Measurements from ENCODE around the gene OR52W1. TPM values are rescaled to one million over a fixed set of nuclear protein-coding genes. Genes with fewer than 3 reads are reported as not detected.

Gene OR52W1
- total RNA-seq, 1 donor from 2014 or later, result not detected

GRCh38 chr11:6225024-6225423 lies 26.0 kb downstream of the OR52W1 start:
- H3K27ac Mint-ChIP-seq, result no peak overlapping the region
- DNase-seq (ENCODE audit: low spot score), result no peak

GRCh38 chr11:6225896-6226295 lies 26.9 kb downstream of the OR52W1 start:
- H3K27ac Mint-ChIP-seq, result no peak overlapping the region
- intact Hi-C loops (cut with micrococcal nuclease), result no loop called here
- peaks cover 23% of the 10 kb centered on the region for H3K4me1 Mint-ChIP-seq (ENCODE audit: low read depth)
- no peak overlapping the region for H3K4me3 Mint-ChIP-seq (ENCODE audit: low read depth)
- H3K27me3 Mint-ChIP-seq (ENCODE audit: low read depth), result no peaks in the 10 kb centered on the region
- DNase-seq (ENCODE audit: low spot score), result no peak
- peaks cover 23% of the 10 kb centered on the region for H3K36me3 Mint-ChIP-seq (ENCODE audit: low read depth)
- H3K9me3 Mint-ChIP-seq, result no peaks in the 10 kb centered on the region

More at GRCh38 chr11:6225024-6225423, 26.0 kb downstream of the OR52W1 start:
- Mint-ChIP-seq H3K9me3 (no peaks in the 10 kb centered on the region), H3K27me3 (ENCODE audit: low read depth) (no peaks in the 10 kb centered on the region), H3K4me3 (ENCODE audit: low read depth) (no peak overlapping the region), H3K36me3 (ENCODE audit: low read depth) (peaks cover 29% of the 10 kb centered on the region), H3K4me1 (ENCODE audit: low read depth) (peaks cover 16% of the 10 kb centered on the region)
- intact Hi-C loops (cut with micrococcal nuclease), result no loop called here

GRCh38 chr11:6228520-6228919 lies 29.5 kb downstream of the OR52W1 start:
- DNase-seq (ENCODE audit: low spot score), result no peak
- Mint-ChIP-seq H3K9me3 (no peaks in the 10 kb centered on the region), H3K4me1 (ENCODE audit: low read depth) (peaks cover 36% of the 10 kb centered on the region), H3K4me3 (ENCODE audit: low read depth) (no peak overlapping the region), H3K27ac (no peak overlapping the region), H3K27me3 (ENCODE audit: low read depth) (no peaks in the 10 kb centered on the region), H3K36me3 (ENCODE audit: low read depth) (peaks cover 8% of the 10 kb centered on the region)
- intact Hi-C loops (cut with micrococcal nuclease), result no loop called here

GRCh38 chr11:6229911-6230310 lies 30.9 kb downstream of the OR52W1 start:
- intact Hi-C loops (cut with micrococcal nuclease), result loop anchor here (5.0 to 10.0 kb wide), 3 partner anchors 385 to 1838 kb away; partner anchors contain the start of genes TAF10, TPP1, TRIM21 and TRIM22
- Mint-ChIP-seq H3K27me3 (ENCODE audit: low read depth) (no peaks in the 10 kb centered on the region), H3K9me3 (no peaks in the 10 kb centered on the region), H3K4me3 (ENCODE audit: low read depth) (no peak overlapping the region), H3K36me3 (ENCODE audit: low read depth) (peaks cover 7% of the 10 kb centered on the region), H3K27ac (no peak overlapping the region), H3K4me1 (ENCODE audit: low read depth) (peaks cover 43% of the 10 kb centered on the region)
- no peak for DNase-seq (ENCODE audit: low spot score)

GRCh38 chr11:6232899-6233298 lies 33.9 kb downstream of the OR52W1 start:
- Mint-ChIP-seq H3K9me3 (no peaks in the 10 kb centered on the region), H3K4me1 (ENCODE audit: low read depth) (peaks cover 43% of the 10 kb centered on the region), H3K27me3 (ENCODE audit: low read depth) (no peaks in the 10 kb centered on the region), H3K27ac (no peak overlapping the region), H3K36me3 (ENCODE audit: low read depth) (peaks cover 3% of the 10 kb centered on the region), H3K4me3 (ENCODE audit: low read depth) (peak overlapping the region; percentile 57)
- no peak for DNase-seq (ENCODE audit: low spot score)
- intact Hi-C loops (cut with micrococcal nuclease), result loop anchor here (1.0 to 10.0 kb wide), 4 partner anchors 39 to 1841 kb away; partner anchors contain the start of genes TAF10, TPP1, TRIM21 and TRIM22

GRCh38 chr11:6233984-6234386 lies 35.0 kb downstream of the OR52W1 start:
- peaks cover 41% of the 10 kb centered on the region for H3K4me1 Mint-ChIP-seq (ENCODE audit: low read depth)
- peak overlapping the region; percentile 95 for H3K27ac Mint-ChIP-seq
- DNase-seq (ENCODE audit: low spot score), result no peak
- peaks cover 3% of the 10 kb centered on the region for H3K36me3 Mint-ChIP-seq (ENCODE audit: low read depth)
- no peaks in the 10 kb centered on the region for H3K9me3 Mint-ChIP-seq
- H3K4me3 Mint-ChIP-seq (ENCODE audit: low read depth), result peak overlapping the region; percentile 97
- intact Hi-C loops (cut with micrococcal nuclease), result loop anchor here (1.0 to 10.0 kb wide), 8 partner anchors 25 to 1842 kb away; partner anchors contain the start of genes ARFIP2, CAVIN3, CCKBR and TAF10
- no peaks in the 10 kb centered on the region for H3K27me3 Mint-ChIP-seq (ENCODE audit: low read depth)

GRCh38 chr11:6234387-6235107 lies 35.5 kb downstream of the OR52W1 start, which contains the start of gene FHIP1B:
TSS of gene FHIP1B (minus strand) at chr11:6234636. CDS start at chr11:6224516, 10,120 bp downstream.
- intact Hi-C loops (cut with micrococcal nuclease), result loop anchor here (1.0 to 10.0 kb wide), 9 partner anchors 24 to 1842 kb away; partner anchors contain the start of genes ARFIP2, CAVIN3, CCKBR and TAF10
- Mint-ChIP-seq H3K27ac (peak within 1 kb of the TSS; percentile 95), H3K27me3 (ENCODE audit: low read depth) (no peaks in the 10 kb centered on the region), H3K36me3 (ENCODE audit: low read depth) (peaks cover under 1% of the 10 kb centered on the region), H3K4me1 (ENCODE audit: low read depth) (peaks cover 38% of the 10 kb centered on the region), H3K4me3 (ENCODE audit: low read depth) (peak within 1 kb of the TSS; percentile 97), H3K9me3 (no peaks in the 10 kb centered on the region)
- peak; percentile 100 for DNase-seq (ENCODE audit: low spot score)

GRCh38 chr11:6237266-6237665 lies 38.2 kb downstream of the OR52W1 start:
- intact Hi-C loops (cut with micrococcal nuclease), result loop anchor here (5.0 to 10.0 kb wide), 3 partner anchors 115 to 552 kb away; partner anchors contain the start of genes TAF10, TPP1, TRIM22 and TRIM5
- Mint-ChIP-seq H3K9me3 (no peaks in the 10 kb centered on the region), H3K4me1 (ENCODE audit: low read depth) (peaks cover 17% of the 10 kb centered on the region), H3K27me3 (ENCODE audit: low read depth) (no peaks in the 10 kb centered on the region), H3K27ac (no peak overlapping the region), H3K36me3 (ENCODE audit: low read depth) (no peaks in the 10 kb centered on the region), H3K4me3 (ENCODE audit: low read depth) (no peak overlapping the region)
- no peak for DNase-seq (ENCODE audit: low spot score)

- H3K4me3 Mint-ChIP-seq (ENCODE audit: low read depth), result no peak overlapping the region
- H3K4me1 Mint-ChIP-seq (ENCODE audit: low read depth), result peaks cover 16% of the 10 kb centered on the region
- H3K27me3 Mint-ChIP-seq (ENCODE audit: low read depth), result peaks cover 2% of the 10 kb centered on the region
- no peaks in the 10 kb centered on the region for H3K9me3 Mint-ChIP-seq
- intact Hi-C loops (cut with micrococcal nuclease), result loop anchor here (5.0 to 10.0 kb wide), 3 partner anchors 114 to 553 kb away; partner anchors contain the start of genes TAF10, TPP1, TRIM22 and TRIM5
- DNase-seq (ENCODE audit: low spot score), result no peak
- no peak overlapping the region for H3K27ac Mint-ChIP-seq
- no peaks in the 10 kb centered on the region for H3K36me3 Mint-ChIP-seq (ENCODE audit: low read depth)
These were observed 38.8 kb downstream of the OR52W1 start for GRCh38 chr11:6237761-6238302.

- intact Hi-C loops (cut with micrococcal nuclease), result loop anchor here (5.0 to 10.0 kb wide), 3 partner anchors 113 to 554 kb away; partner anchors contain the start of genes TAF10, TPP1, TRIM22 and TRIM5
- H3K9me3 Mint-ChIP-seq, result no peaks in the 10 kb centered on the region
- no peak for DNase-seq (ENCODE audit: low spot score)
- H3K36me3 Mint-ChIP-seq (ENCODE audit: low read depth), result no peaks in the 10 kb centered on the region
- peaks cover 5% of the 10 kb centered on the region for H3K27me3 Mint-ChIP-seq (ENCODE audit: low read depth)
- H3K4me1 Mint-ChIP-seq (ENCODE audit: low read depth), result peaks cover 9% of the 10 kb centered on the region
- H3K4me3 Mint-ChIP-seq (ENCODE audit: low read depth), result no peak within 1 kb of the TSS
- no peak within 1 kb of the TSS for H3K27ac Mint-ChIP-seq
These were observed 39.9 kb downstream of the OR52W1 start, which contains the start of gene CNGA4 for GRCh38 chr11:6238902-6239301. TSS of gene CNGA4 (plus strand) at chr11:6239089. CDS start at chr11:6239207, 118 bp downstream.

- intact Hi-C loops (cut with micrococcal nuclease), result no loop called here
- H3K27me3 Mint-ChIP-seq (ENCODE audit: low read depth), result peaks cover 5% of the 10 kb centered on the region
- H3K9me3 Mint-ChIP-seq, result no peaks in the 10 kb centered on the region
- H3K4me3 Mint-ChIP-seq (ENCODE audit: low read depth), result no peak overlapping the region
- H3K27ac Mint-ChIP-seq, result no peak overlapping the region
- peaks cover 3% of the 10 kb centered on the region for H3K4me1 Mint-ChIP-seq (ENCODE audit: low read depth)
- H3K36me3 Mint-ChIP-seq (ENCODE audit: low read depth), result no peaks in the 10 kb centered on the region
- no peak for DNase-seq (ENCODE audit: low spot score)
These were observed 41.1 kb downstream of the OR52W1 start for GRCh38 chr11:6240139-6240538.

- H3K36me3 Mint-ChIP-seq (ENCODE audit: low read depth), result no peaks in the 10 kb centered on the region
- DNase-seq (ENCODE audit: low spot score), result no peak
- no peak overlapping the region for H3K4me3 Mint-ChIP-seq (ENCODE audit: low read depth)
- no peaks in the 10 kb centered on the region for H3K4me1 Mint-ChIP-seq (ENCODE audit: low read depth)
- H3K27ac Mint-ChIP-seq, result no peak overlapping the region
- H3K9me3 Mint-ChIP-seq, result no peaks in the 10 kb centered on the region
- intact Hi-C loops (cut with micrococcal nuclease), result no loop called here
- H3K27me3 Mint-ChIP-seq (ENCODE audit: low read depth), result peaks cover 5% of the 10 kb centered on the region
These were observed 41.8 kb downstream of the OR52W1 start for GRCh38 chr11:6240781-6241180.

GRCh38 chr11:6241316-6241715 lies 42.3 kb downstream of the OR52W1 start:
- Mint-ChIP-seq H3K4me1 (ENCODE audit: low read depth) (no peaks in the 10 kb centered on the region), H3K27me3 (ENCODE audit: low read depth) (peaks cover 5% of the 10 kb centered on the region), H3K27ac (no peak overlapping the region), H3K36me3 (ENCODE audit: low read depth) (no peaks in the 10 kb centered on the region), H3K4me3 (ENCODE audit: low read depth) (no peak overlapping the region), H3K9me3 (no peaks in the 10 kb centered on the region)
- DNase-seq (ENCODE audit: low spot score), result no peak
- intact Hi-C loops (cut with micrococcal nuclease), result no loop called here
